Measurements from ENCODE around the gene ASAP3. TPM values are rescaled to one million over a fixed set of nuclear protein-coding genes. Genes with fewer than 3 reads are reported as not detected.

The ASAP3 gene
- total and polyA plus RNA-seq, 2 of the 4 experiments (the other 2 are of a cell fraction) = 18.6 to 18.8 TPM

DNA sequence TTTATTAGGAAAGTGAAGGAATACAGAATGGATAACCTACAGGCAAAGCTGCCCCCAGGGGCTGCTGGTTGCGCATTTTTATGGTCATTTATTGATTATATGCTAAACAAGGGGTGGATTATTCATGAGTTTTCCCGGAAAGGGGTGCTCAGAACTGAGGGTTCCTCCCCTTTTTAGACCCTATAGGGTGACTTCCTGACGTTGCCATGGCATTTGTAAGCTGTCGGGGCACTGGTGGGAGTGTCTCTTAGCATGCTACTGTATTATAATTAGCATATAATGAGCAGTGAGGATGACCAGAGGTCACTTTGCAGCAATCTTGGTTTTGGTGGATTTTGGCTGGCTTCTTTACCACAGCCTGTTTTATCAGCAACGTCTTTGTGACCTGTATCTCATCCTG is 5.9 kb upstream of the ASAP3 start:
- Histone ChIP-seq H3K27ac (ENCODE audit: insufficient read depth, low read length) (no peak overlapping the region), H2AK9ac (replicated peaks; ENCODE audit: low read depth, low read length, poor library complexity) (no peak overlapping the region), H4K5ac (ENCODE audit: low read depth, low read length) (no peak overlapping the region), H2BK5ac (ENCODE audit: low read depth, low read length, poor library complexity, severe bottlenecking) (no peak overlapping the region), H2BK20ac (ENCODE audit: low read depth, low read length) (no peak overlapping the region), H2BK15ac (ENCODE audit: low read depth, low read length) (no peak overlapping the region), H2BK120ac (ENCODE audit: low read depth, low read length) (no peak overlapping the region), H3K9ac (ENCODE audit: low read depth, low read length) (no peak overlapping the region), H3K4me1 (ENCODE audit: control insufficient read depth, insufficient read depth, low read length) (peaks cover 1% of the 10 kb centered on the region; the same call in 1 of the 2 replicates), H3K36me3 (ENCODE audit: control insufficient read depth, insufficient read depth, low read length) (no peaks in the 10 kb centered on the region), H3K27me3 (ENCODE audit: control insufficient read depth, insufficient read depth, low read length) (peaks cover 18% of the 10 kb centered on the region), H4K8ac (ENCODE audit: low read depth in 2 of 2, low read length in 2 of 2) (no peak overlapping the region), H2AFZ (replicated peaks; ENCODE audit: low read length, poor library complexity) (no peak overlapping the region), H3K4me2 (ENCODE audit: low read depth, low read length) (no peak overlapping the region), H2AK5ac (ENCODE audit: low read depth, low read length) (no peak overlapping the region), H3K9me1 (ENCODE audit: insufficient read depth, low read length) (peaks cover 9% of the 10 kb centered on the region; the same call in 1 of the 2 replicates), H3K18ac (ENCODE audit: low read depth, low read length) (no peak overlapping the region), H4K91ac (ENCODE audit: insufficient read depth, low read depth, low read length) (no peak overlapping the region), H3K56ac (ENCODE audit: extremely low read depth, insufficient read depth, low read length) (no peak overlapping the region), H3K9me3 (ENCODE audit: control insufficient read depth, insufficient read depth, low read length) (no peaks in the 10 kb centered on the region), H3K79me1 (ENCODE audit: low read depth in 1 of 2, low read length in 2 of 2) (no peaks in the 10 kb centered on the region), H3K23ac (ENCODE audit: low read depth, low read length) (no peak overlapping the region), H3K4ac (ENCODE audit: low read depth, low read length) (no peak overlapping the region), H3K14ac (replicated peaks; ENCODE audit: low read depth, low read length) (no peak overlapping the region), H4K20me1 (ENCODE audit: insufficient read depth, low read length) (no peaks in the 10 kb centered on the region), H3K4me3 (ENCODE audit: insufficient read depth, low read depth, low read length) (no peak overlapping the region)
- no TSS peak for BruUV-seq (replicated peaks)
- 0% methylated on average over 1 of the region's 5 CpGs; no CpG with 5 or more reads in 1 of the 2 experiments for WGBS, 2 experiments (ENCODE audit: extremely low coverage in 2 of 2, insufficient read length in 1 of 2)
- ChIA-PET CTCF (no interaction called here), POLR2A (ENCODE audit: unreplicated experiment) (no interaction called here)
- ATAC-seq (ENCODE audit: low read depth) (no peak), DNase-seq (no peak)
- no peak for TF ChIP-seq MAZ (IDR thresholded peaks at IDR 0.05; ENCODE audit: borderline replicate concordance, low read depth, low read length)
- TF ChIP-seq RAD21 (IDR thresholded peaks at IDR 0.05; ENCODE audit: low read length) = no peak
- no peak for TF ChIP-seq POLR2A (IDR thresholded peaks at IDR 0.05; ENCODE audit: low read depth, low read length)
- TF ChIP-seq MXI1 (IDR thresholded peaks at IDR 0.05; ENCODE audit: borderline replicate concordance, low read depth, low read length) = no peak
- TF ChIP-seq, protein P1, sequence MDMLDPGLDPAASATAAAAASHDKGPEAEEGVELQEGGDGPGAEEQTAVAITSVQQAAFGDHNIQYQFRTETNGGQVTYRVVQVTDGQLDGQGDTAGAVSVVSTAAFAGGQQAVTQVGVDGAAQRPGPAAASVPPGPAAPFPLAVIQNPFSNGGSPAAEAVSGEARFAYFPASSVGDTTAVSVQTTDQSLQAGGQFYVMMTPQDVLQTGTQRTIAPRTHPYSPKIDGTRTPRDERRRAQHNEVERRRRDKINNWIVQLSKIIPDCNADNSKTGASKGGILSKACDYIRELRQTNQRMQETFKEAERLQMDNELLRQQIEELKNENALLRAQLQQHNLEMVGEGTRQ (IDR thresholded peaks at IDR 0.05; ENCODE audit: low read depth, low read length) = no peak
- TF ChIP-seq CEBPB (IDR thresholded peaks at IDR 0.05; ENCODE audit: low read depth, low read length) = no peak
- TF ChIP-seq RFX5 (IDR thresholded peaks at IDR 0.05; ENCODE audit: low read depth, low read length) = no peak
- TF ChIP-seq BHLHE40 (IDR thresholded peaks at IDR 0.05; ENCODE audit: low read depth, low read length) = no peak
- TF ChIP-seq, protein P2, sequence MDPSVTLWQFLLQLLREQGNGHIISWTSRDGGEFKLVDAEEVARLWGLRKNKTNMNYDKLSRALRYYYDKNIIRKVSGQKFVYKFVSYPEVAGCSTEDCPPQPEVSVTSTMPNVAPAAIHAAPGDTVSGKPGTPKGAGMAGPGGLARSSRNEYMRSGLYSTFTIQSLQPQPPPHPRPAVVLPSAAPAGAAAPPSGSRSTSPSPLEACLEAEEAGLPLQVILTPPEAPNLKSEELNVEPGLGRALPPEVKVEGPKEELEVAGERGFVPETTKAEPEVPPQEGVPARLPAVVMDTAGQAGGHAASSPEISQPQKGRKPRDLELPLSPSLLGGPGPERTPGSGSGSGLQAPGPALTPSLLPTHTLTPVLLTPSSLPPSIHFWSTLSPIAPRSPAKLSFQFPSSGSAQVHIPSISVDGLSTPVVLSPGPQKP (IDR thresholded peaks at IDR 0.05; ENCODE audit: borderline replicate concordance, low read depth, low read length) = no peak
- TF ChIP-seq CHD1 (IDR thresholded peaks at IDR 0.05; ENCODE audit: low read depth, low read length) = no peak
- TF ChIP-seq SMC3 (IDR thresholded peaks at IDR 0.05; ENCODE audit: low read depth, low read length) = no peak
- TF ChIP-seq, protein P3, sequence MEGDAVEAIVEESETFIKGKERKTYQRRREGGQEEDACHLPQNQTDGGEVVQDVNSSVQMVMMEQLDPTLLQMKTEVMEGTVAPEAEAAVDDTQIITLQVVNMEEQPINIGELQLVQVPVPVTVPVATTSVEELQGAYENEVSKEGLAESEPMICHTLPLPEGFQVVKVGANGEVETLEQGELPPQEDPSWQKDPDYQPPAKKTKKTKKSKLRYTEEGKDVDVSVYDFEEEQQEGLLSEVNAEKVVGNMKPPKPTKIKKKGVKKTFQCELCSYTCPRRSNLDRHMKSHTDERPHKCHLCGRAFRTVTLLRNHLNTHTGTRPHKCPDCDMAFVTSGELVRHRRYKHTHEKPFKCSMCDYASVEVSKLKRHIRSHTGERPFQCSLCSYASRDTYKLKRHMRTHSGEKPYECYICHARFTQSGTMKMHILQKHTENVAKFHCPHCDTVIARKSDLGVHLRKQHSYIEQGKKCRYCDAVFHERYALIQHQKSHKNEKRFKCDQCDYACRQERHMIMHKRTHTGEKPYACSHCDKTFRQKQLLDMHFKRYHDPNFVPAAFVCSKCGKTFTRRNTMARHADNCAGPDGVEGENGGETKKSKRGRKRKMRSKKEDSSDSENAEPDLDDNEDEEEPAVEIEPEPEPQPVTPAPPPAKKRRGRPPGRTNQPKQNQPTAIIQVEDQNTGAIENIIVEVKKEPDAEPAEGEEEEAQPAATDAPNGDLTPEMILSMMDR (conservative IDR thresholded peaks at IDR 0.05; ENCODE audit: low read depth, low read length) = no peak
- TF ChIP-seq NFE2L2 (IDR thresholded peaks at IDR 0.05; ENCODE audit: low read depth, low read length) = no peak
- TF ChIP-seq RCOR1 (IDR thresholded peaks at IDR 0.05; ENCODE audit: insufficient replicate concordance, low read length) = no peak
- no peak for TF ChIP-seq MAFK (IDR thresholded peaks at IDR 0.05; ENCODE audit: low read depth, low read length)
- TF ChIP-seq FOS (IDR thresholded peaks at IDR 0.05; ENCODE audit: low read depth, low read length) = no peak
- intact Hi-C loops (cut with micrococcal nuclease) (no loop called here), dilution Hi-C loops (cut with HindIII; ENCODE audit: low sequenced_read_pairs, unreplicated experiment) (no loop called here), in situ Hi-C loops (cut with MboI; ENCODE audit: low sequenced_read_pairs) (no loop called here)
